Neural crest cell (in vitro differentiated cells): ENCODE results near the gene PRAF2. TPM values are rescaled to one million over a fixed set of nuclear protein-coding genes. Genes with fewer than 3 reads are reported as not detected.

Experiments used
- DNase-seq: peaks from one replicate; pipeline ENCODE4 v3.0.0; 2021; ENCODE audit warnings: low read depth, mixed read lengths, low spot score
- H3K27ac Mint-ChIP-seq: one replicate; pipeline ENCODE4 v1.8.0; 2021; ENCODE audit warnings: mild to moderate bottlenecking, mixed read lengths; ENCODE audit not compliant: unreplicated experiment
- H3K27me3 Mint-ChIP-seq: 2 replicates; pipeline ENCODE4 v1.8.0; 2021; ENCODE audit warnings: low read depth, mild to moderate bottlenecking, mixed read lengths
- H3K36me3 Mint-ChIP-seq: 2 replicates; pipeline ENCODE4 v1.8.0; 2021; ENCODE audit warnings: low read depth, mild to moderate bottlenecking, mixed read lengths
- H3K4me1 Mint-ChIP-seq: 2 replicates; pipeline ENCODE4 v1.8.0; 2021; ENCODE audit warnings: mixed read lengths
- H3K4me3 Mint-ChIP-seq: one replicate; pipeline ENCODE4 v1.8.0; 2021; ENCODE audit warnings: mild to moderate bottlenecking, mixed read lengths
- H3K9me3 Mint-ChIP-seq: 2 replicates; pipeline ENCODE4 v1.8.0; 2021; ENCODE audit warnings: mixed read lengths
- CTCF ChIP-seq: fragments of 200-600 bp; sonication (generic); conservative IDR thresholded peaks from 2 replicates; pipeline ENCODE4 v1.5.0; 2021; ENCODE audit warnings: antibody characterized with exemption, mild to moderate bottlenecking
- long read RNA-seq: library from polyadenylated mRNA; unstranded; transcript quantifications from one replicate; pipeline ENCODE4 v2.0.0, GENCODE V29; 2020
- total RNA-seq: library from RNA; stranded (reverse); gene quantifications from 2 replicates; pipeline ENCODE4 v1.2.1, GENCODE V29; 2021

The PRAF2 gene
- total RNA-seq = 30.2 and 33.7 TPM in 2 replicates
- long read RNA-seq, partial matches to known transcripts = 0 of 1 reads
- long read RNA-seq, other reads (novel, unspliced or antisense) = 0 of 1 reads

GRCh38 chrX:49073601-49074575 is at the start of gene PRAF2:
PRAF2 (minus strand) TSS chrX:49074002; CDS start chrX:49073987, 15 bp downstream.
- no peak for TF ChIP-seq CTCF
- H3K27me3 Mint-ChIP-seq = no peaks in the 10 kb centered on the region
- peak within 1 kb of the TSS; percentile 57 for H3K27ac Mint-ChIP-seq
- DNase-seq = peak; percentile 76
- H3K9me3 Mint-ChIP-seq = no peaks in the 10 kb centered on the region
- peaks cover 6% of the 10 kb centered on the region for H3K36me3 Mint-ChIP-seq
- H3K4me1 Mint-ChIP-seq = peaks cover 16% of the 10 kb centered on the region
- peak within 1 kb of the TSS; percentile 92 for H3K4me3 Mint-ChIP-seq

GRCh38 chrX:49122499-49122898 is 48.7 kb upstream of the PRAF2 start:
- H3K4me1 Mint-ChIP-seq = peaks cover 13% of the 10 kb centered on the region
- TF ChIP-seq CTCF = no peak
- no peaks in the 10 kb centered on the region for H3K27me3 Mint-ChIP-seq
- peak overlapping the region; percentile 99 for H3K4me3 Mint-ChIP-seq
- DNase-seq = no peak
- H3K27ac Mint-ChIP-seq = no peak overlapping the region
- peaks cover 4% of the 10 kb centered on the region for H3K9me3 Mint-ChIP-seq
- H3K36me3 Mint-ChIP-seq = peaks cover 10% of the 10 kb centered on the region

- Mint-ChIP-seq H3K4me3 (peak overlapping the region; percentile 78), H3K36me3 (peaks cover 15% of the 10 kb centered on the region), H3K4me1 (peaks cover 13% of the 10 kb centered on the region), H3K9me3 (peaks cover 4% of the 10 kb centered on the region), H3K27ac (no peak overlapping the region), H3K27me3 (no peaks in the 10 kb centered on the region)
- TF ChIP-seq CTCF = no peak
- DNase-seq = no peak
Measured at GRCh38 chrX:49120091-49120490, 46.3 kb upstream of the PRAF2 start.

DNA sequence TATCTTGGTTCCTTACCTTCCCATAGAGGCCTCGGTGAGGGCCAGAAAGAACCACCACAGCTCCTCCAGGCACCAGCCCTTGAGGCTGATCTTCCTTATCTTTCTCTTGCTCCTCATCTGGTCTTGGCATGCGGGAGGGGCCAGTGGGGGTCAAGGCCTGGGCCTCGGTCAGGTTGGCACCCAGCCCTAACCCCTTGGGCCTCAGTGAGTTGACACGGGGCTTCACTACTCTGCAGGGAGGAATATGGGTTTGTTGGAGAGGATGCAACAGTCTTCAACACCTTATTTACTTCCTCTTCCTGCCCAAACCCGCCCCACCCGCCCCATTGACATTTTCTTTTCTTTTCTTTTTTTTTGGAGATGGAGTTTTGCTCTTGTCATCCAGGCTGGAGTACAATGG is 43.8 kb upstream of the PRAF2 start:
- H3K4me1 Mint-ChIP-seq = no peaks in the 10 kb centered on the region
- no peak for DNase-seq
- peaks cover 15% of the 10 kb centered on the region for H3K36me3 Mint-ChIP-seq
- no peak for TF ChIP-seq CTCF
- H3K9me3 Mint-ChIP-seq = peaks cover 4% of the 10 kb centered on the region
- no peak overlapping the region for H3K4me3 Mint-ChIP-seq
- no peak overlapping the region for H3K27ac Mint-ChIP-seq
- H3K27me3 Mint-ChIP-seq = no peaks in the 10 kb centered on the region

DNA sequence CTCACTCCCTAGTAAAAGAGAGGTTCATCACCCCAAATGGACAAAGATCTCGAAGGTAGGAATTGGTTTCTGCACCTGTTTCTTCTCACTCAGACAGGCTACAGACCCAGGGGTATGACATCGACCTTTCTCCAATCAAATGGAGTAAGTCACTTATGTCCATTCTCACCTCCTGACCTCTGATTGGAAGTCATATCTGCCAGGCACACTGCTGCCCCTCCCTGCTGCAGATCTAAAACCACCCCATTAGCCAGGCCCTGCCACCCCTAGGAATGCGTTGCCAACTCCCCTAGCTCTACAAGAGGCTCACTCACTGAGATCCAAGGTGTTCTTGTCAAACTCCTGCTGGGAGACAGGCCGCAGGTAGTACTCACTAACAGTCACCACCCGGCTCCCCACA is 42.9 kb upstream of the PRAF2 start:
- no peak for TF ChIP-seq CTCF

More for the DNA sequence above, 42.9 kb upstream of the PRAF2 start:
- Mint-ChIP-seq H3K27ac (no peak overlapping the region), H3K36me3 (peaks cover 14% of the 10 kb centered on the region), H3K4me1 (peaks cover 5% of the 10 kb centered on the region), H3K27me3 (no peaks in the 10 kb centered on the region), H3K9me3 (peaks cover 4% of the 10 kb centered on the region), H3K4me3 (no peak overlapping the region)
- no peak for DNase-seq
